Caco-2 (cell line): ENCODE results near the gene GPS2. TPM values are rescaled to one million over a fixed set of nuclear protein-coding genes. Genes with fewer than 3 reads are reported as not detected.

Experiments used
- BruUV-seq: library from RNA; stranded (reverse); fragments of 400-500 nt; replicated peaks from 2 replicates; lab custom pipeline; 2021; lab: Mats Ljungman, UMichigan
- CTCF ChIA-PET: fragments of 300-600 bp; sonication (Branson Sonifier 250); formaldehyde crosslinking; loops from one replicate; lab custom pipeline; 2022; ENCODE audit warnings: antibody characterized with exemption; lab: Charles Lee
- POLR2A ChIA-PET: fragments of 300-600 bp; sonication (Branson Sonifier 250); formaldehyde crosslinking; loops from one replicate; lab custom pipeline; 2022; ENCODE audit warnings: antibody characterized with exemption; lab: Charles Lee
- DNase-seq, 2 experiments: peaks; one replicate each; pipeline versions ENCODE4 v3.0.0 to v3.0.0-alpha.2; 2020 to 2022
- H3K27me3 ChIP-seq: replicated peaks from 2 replicates; pipeline ENCODE4 v1.6.0; 2011; ENCODE audit warnings: low read length; ENCODE audit not compliant: control insufficient read depth, insufficient read depth
- H3K36me3 ChIP-seq: 2 replicates; pipeline ENCODE4 v1.5.1; 2011; ENCODE audit warnings: low read length; ENCODE audit not compliant: control insufficient read depth, insufficient read depth
- H3K4me1 ChIP-seq: fragments of 250-450 bp; sonication (Bioruptor Pico); 2 replicates; pipeline ENCODE4 v1.5.1; 2020; ENCODE audit warnings: mild to moderate bottlenecking
- H3K4me3 ChIP-seq: 2 replicates; pipeline ENCODE4 v1.5.1; 2011; ENCODE audit warnings: low read depth, mild to moderate bottlenecking, control low read depth, low read length
- H3K9me3 ChIP-seq: fragments of 250-450 bp; sonication (Bioruptor Pico); 2 replicates; pipeline ENCODE4 v1.5.1; 2020; ENCODE audit warnings: mild to moderate bottlenecking, moderate library complexity
- H3K27ac Mint-ChIP-seq: one replicate; pipeline ENCODE4 v1.8.0; 2022; ENCODE audit warnings: mixed read lengths; ENCODE audit not compliant: unreplicated experiment
- H3K27me3 Mint-ChIP-seq: one replicate; pipeline ENCODE4 v1.8.0; 2022; ENCODE audit warnings: mixed read lengths; ENCODE audit not compliant: insufficient read depth, unreplicated experiment
- H3K36me3 Mint-ChIP-seq: one replicate; pipeline ENCODE4 v1.8.0; 2022; ENCODE audit warnings: mild to moderate bottlenecking, mixed read lengths; ENCODE audit not compliant: insufficient read depth, unreplicated experiment
- H3K4me1 Mint-ChIP-seq: one replicate; pipeline ENCODE4 v1.8.0; 2022; ENCODE audit warnings: low read depth, mixed read lengths; ENCODE audit not compliant: unreplicated experiment
- H3K4me3 Mint-ChIP-seq: one replicate; pipeline ENCODE4 v1.8.0; 2022; ENCODE audit warnings: mild to moderate bottlenecking, moderate library complexity, mixed read lengths; ENCODE audit not compliant: unreplicated experiment
- H3K9me3 Mint-ChIP-seq: one replicate; pipeline ENCODE4 v1.8.0; 2022; ENCODE audit warnings: mixed read lengths; ENCODE audit not compliant: unreplicated experiment
- CTCF ChIP-seq, 2 experiments: fragments of 200-600 bp in 1 of 2; IDR thresholded peaks; 1 replicate in 1 of 2; 2 replicates in 1 of 2; pipeline versions ENCODE4 v1.5.1 to v1.8.0; 2011 to 2022; ENCODE audit warnings: antibody characterized with exemption in 1 of 2, control low read depth in 1 of 2, inconsistent platforms in 1 of 2, low read depth in 1 of 2, low read length in 1 of 2, mild to moderate bottlenecking in 1 of 2, moderate library complexity in 1 of 2; ENCODE audit not compliant: insufficient read depth in 1 of 2, severe bottlenecking in 1 of 2, unreplicated experiment in 1 of 2
- intact Hi-C: fragments of 100-400 bp; cut with micrococcal nuclease; formaldehyde crosslinking; loops from one replicate; pipeline ENCODE4 v1.10.0; 2022; ENCODE audit not compliant: unreplicated experiment
- total RNA-seq: library from RNA; stranded (reverse); gene quantifications from 2 replicates; pipeline ENCODE4 v1.2.3, GENCODE V29; 2022

Gene GPS2
- total RNA-seq, 1 experiment from 2014 or later, result 39.2 TPM

- ChIA-PET POLR2A (no interaction called here), CTCF (no interaction called here)
- H3K4me3 Mint-ChIP-seq, result peak overlapping the region; percentile 93
- peaks cover 10% of the 10 kb centered on the region for H3K4me1 Mint-ChIP-seq
- Histone ChIP-seq H3K9me3 (no peaks in the 10 kb centered on the region), H3K4me1 (no peaks in the 10 kb centered on the region; the same call in 1 of the 2 replicates), H3K4me3 (peak overlapping the region; percentile 71), H3K36me3 (peaks cover 5% of the 10 kb centered on the region), H3K27me3 (no peaks in the 10 kb centered on the region)
- no peaks in the 10 kb centered on the region for H3K9me3 Mint-ChIP-seq
- DNase-seq, result peak in 1 of 2 experiments; percentile 34
- no peak for TF ChIP-seq CTCF (IDR thresholded peaks at IDR 0.05; ENCODE audit: insufficient read depth in 1 of 2, low read depth in 1 of 2, low read length in 1 of 2, severe bottlenecking in 1 of 2, unreplicated experiment in 1 of 2)
- no peaks in the 10 kb centered on the region for H3K27me3 Mint-ChIP-seq
- intact Hi-C loops, result loop anchor here (5.0 kb wide), 1 partner anchor 174 kb away; the partner anchor contains the start of genes POLR2A and SLC35G6
- peaks cover 62% of the 10 kb centered on the region for H3K36me3 Mint-ChIP-seq
- BruUV-seq, result TSS peak; percentile 74
- H3K27ac Mint-ChIP-seq, result peak overlapping the region; percentile 93
Measured at GRCh38 chr17:7307686-7308624, 7.2 kb downstream of the GPS2 start.

GRCh38 chr17:7306911-7307685, 8.1 kb downstream of the GPS2 start, which contains the start of gene EIF5A:
Gene EIF5A (plus strand): TSS chr17:7307628. CDS start chr17:7309636, 2,008 bp downstream.
- POLR2A ChIA-PET, result no interaction called here
- Mint-ChIP-seq H3K27me3 (no peaks in the 10 kb centered on the region), H3K36me3 (peaks cover 53% of the 10 kb centered on the region), H3K9me3 (no peaks in the 10 kb centered on the region), H3K27ac (peak within 1 kb of the TSS; percentile 93), H3K4me1 (peaks cover 10% of the 10 kb centered on the region), H3K4me3 (peak within 1 kb of the TSS; percentile 93)
- H3K27me3 ChIP-seq, result no peaks in the 10 kb centered on the region
- H3K36me3 ChIP-seq, result peaks cover 5% of the 10 kb centered on the region
- H3K9me3 ChIP-seq, result no peaks in the 10 kb centered on the region
- no TSS peak for BruUV-seq
- no peak for TF ChIP-seq CTCF (IDR thresholded peaks at IDR 0.05; ENCODE audit: insufficient read depth in 1 of 2, low read depth in 1 of 2, low read length in 1 of 2, severe bottlenecking in 1 of 2, unreplicated experiment in 1 of 2)
- no peaks in the 10 kb centered on the region; the same call in 1 of the 2 replicates for H3K4me1 ChIP-seq
- CTCF ChIA-PET, result no interaction called here
- peak; percentile 94 to 98 for DNase-seq
- intact Hi-C loops, result loop anchor here (5.0 kb wide), 1 partner anchor 175 kb away; the partner anchor contains the start of genes POLR2A and SLC35G6
- peak within 1 kb of the TSS; percentile 71 for H3K4me3 ChIP-seq

GRCh38 chr17:7304179-7304578, 11.0 kb downstream of the GPS2 start:
- no TSS peak for BruUV-seq

More at GRCh38 chr17:7304179-7304578, 11.0 kb downstream of the GPS2 start:
- no peaks in the 10 kb centered on the region; the same call in 1 of the 2 replicates for H3K4me1 ChIP-seq
- H3K4me3 ChIP-seq, result no peak overlapping the region
- no peak for DNase-seq
- H3K27me3 ChIP-seq, result no peaks in the 10 kb centered on the region
- TF ChIP-seq CTCF (IDR thresholded peaks at IDR 0.05; ENCODE audit: insufficient read depth in 1 of 2, low read depth in 1 of 2, low read length in 1 of 2, severe bottlenecking in 1 of 2, unreplicated experiment in 1 of 2), result no peak
- ChIA-PET CTCF (no interaction called here), POLR2A (no interaction called here)
- no peaks in the 10 kb centered on the region for H3K36me3 ChIP-seq
- Mint-ChIP-seq H3K4me3 (no peak overlapping the region), H3K27ac (no peak overlapping the region), H3K4me1 (no peaks in the 10 kb centered on the region), H3K36me3 (peaks cover 24% of the 10 kb centered on the region), H3K9me3 (no peaks in the 10 kb centered on the region), H3K27me3 (no peaks in the 10 kb centered on the region)
- intact Hi-C loops, result no loop called here
- H3K9me3 ChIP-seq, result no peaks in the 10 kb centered on the region
